A673 (cell line): ENCODE results near the gene TMEM176A. TPM values are rescaled to one million over a fixed set of nuclear protein-coding genes. Genes with fewer than 3 reads are reported as not detected.
"Not testable (repeated sequence)": the region's sequence is repeated elsewhere in the genome, so short reads cannot be mapped to it uniquely, and the experiment has no call there.

Experiments used
- BruUV-seq: library from RNA; stranded (reverse); fragments of 400-500 nt; replicated peaks from 2 replicates; lab custom pipeline; 2021; lab: Mats Ljungman, UMichigan
- CTCF ChIA-PET: fragments of 300-600 bp; sonication (Branson Sonifier 250); formaldehyde crosslinking; loops from one replicate; lab custom pipeline; 2022; ENCODE audit warnings: antibody characterized with exemption; lab: Charles Lee
- POLR2A ChIA-PET: fragments of 300-600 bp; sonication (Branson Sonifier 250); formaldehyde crosslinking; loops from one replicate; lab custom pipeline; 2022; ENCODE audit warnings: antibody characterized with exemption; ENCODE audit not compliant: low non-redundant PET; lab: Charles Lee
- DNase-seq: peaks from one replicate; pipeline ENCODE4 v3.0.0-alpha.2; 2015; ENCODE audit warnings: low spot score
- H3K27ac ChIP-seq: fragments of 200-600 bp; sonication (generic); 2 replicates; pipeline ENCODE4 v1.5.1; 2016; ENCODE audit warnings: mixed run types, low read depth, mild to moderate bottlenecking, mixed read lengths, antibody characterized with exemption, low read length; ENCODE audit not compliant: poor library complexity, severe bottlenecking
- H3K27me3 ChIP-seq: fragments of 200-600 bp; sonication (generic); replicated peaks from 2 replicates; pipeline ENCODE4 v1.6.1; 2017; ENCODE audit warnings: mixed run types, low read depth, mild to moderate bottlenecking, mixed read lengths, antibody characterized with exemption, low read length; ENCODE audit not compliant: insufficient read depth, poor library complexity
- H3K36me3 ChIP-seq: fragments of 200-600 bp; sonication (generic); 2 replicates; pipeline ENCODE4 v1.6.1; 2016; ENCODE audit warnings: mixed run types, mild to moderate bottlenecking, mixed read lengths, antibody characterized with exemption, low read length; ENCODE audit not compliant: insufficient read depth, poor library complexity, severe bottlenecking
- H3K4me1 ChIP-seq: fragments of 200-600 bp; sonication (generic); 2 replicates; pipeline ENCODE4 v1.6.1; 2017; ENCODE audit warnings: mixed run types, mild to moderate bottlenecking, mixed read lengths, antibody characterized with exemption, low read length; ENCODE audit not compliant: insufficient read depth, poor library complexity, severe bottlenecking
- H3K4me3 ChIP-seq: fragments of 200-600 bp; sonication (generic); 2 replicates; pipeline ENCODE4 v1.5.1; 2016; ENCODE audit warnings: low read depth, mixed run types, mild to moderate bottlenecking, mixed read lengths, low read length; ENCODE audit not compliant: poor library complexity, severe bottlenecking
- H3K9me3 ChIP-seq: fragments of 200-600 bp; sonication (generic); 2 replicates; pipeline ENCODE4 v1.6.1; 2016; ENCODE audit warnings: mixed run types, low read depth, mild to moderate bottlenecking, mixed read lengths, antibody characterized with exemption, low read length; ENCODE audit not compliant: poor library complexity, severe bottlenecking
- EZH2 ChIP-seq: fragments of 200-600 bp; sonication (generic); IDR thresholded peaks from 2 replicates; pipeline ENCODE4 v1.6.1; 2017; ENCODE audit warnings: borderline replicate concordance, low read depth, mild to moderate bottlenecking, mixed read lengths, antibody characterized with exemption, low read length; ENCODE audit not compliant: poor library complexity, severe bottlenecking
- intact Hi-C: fragments of 100-400 bp; cut with micrococcal nuclease; formaldehyde crosslinking; loops from one replicate; pipeline ENCODE4 v1.10.0; 2022; ENCODE audit not compliant: unreplicated experiment
- total RNA-seq: library from RNA; stranded (reverse); gene quantifications from 2 replicates; pipeline ENCODE4 v1.2.3, GENCODE V29; 2021
- TF ChIP-seq, protein P1 (sequence below): fragments of 300-800, 200-600 bp; sonication (generic); conservative IDR thresholded peaks from 2 replicates; pipeline ENCODE4 v1.5.1; 2017; ENCODE audit warnings: low read depth, mild to moderate bottlenecking, antibody characterized with exemption, low read length, moderate library complexity, mixed read lengths

Gene TMEM176A
- total RNA-seq, 1 experiment from 2014 or later: 2.9 TPM

DNA sequence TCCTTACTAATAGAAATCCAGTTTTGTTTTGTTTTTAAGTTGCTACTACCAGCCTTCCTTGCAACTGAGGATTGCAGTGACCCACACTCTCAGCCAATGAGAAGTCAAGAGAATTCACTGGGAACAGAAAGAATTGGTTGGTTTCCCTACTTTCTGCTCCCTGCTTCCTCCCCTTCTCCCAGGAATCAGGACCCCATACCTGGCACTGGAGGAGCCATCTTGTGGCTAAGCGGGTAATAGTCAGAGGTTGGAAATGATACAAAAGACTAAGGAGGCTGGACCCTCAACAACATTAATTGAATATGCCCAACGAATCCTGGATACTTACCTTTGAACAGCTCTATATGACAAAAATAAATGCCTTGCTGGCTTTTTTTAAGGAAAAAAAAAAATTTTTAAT is 6.3 kb downstream of the TMEM176A start:
- no peaks in the 10 kb centered on the region for H3K27me3 ChIP-seq
- no peak overlapping the region for H3K4me3 ChIP-seq
- ChIA-PET CTCF (no interaction called here), POLR2A (no interaction called here)
- H3K36me3 ChIP-seq: no peaks in the 10 kb centered on the region
- H3K4me1 ChIP-seq: peaks cover 13% of the 10 kb centered on the region
- TF ChIP-seq, protein P1, sequence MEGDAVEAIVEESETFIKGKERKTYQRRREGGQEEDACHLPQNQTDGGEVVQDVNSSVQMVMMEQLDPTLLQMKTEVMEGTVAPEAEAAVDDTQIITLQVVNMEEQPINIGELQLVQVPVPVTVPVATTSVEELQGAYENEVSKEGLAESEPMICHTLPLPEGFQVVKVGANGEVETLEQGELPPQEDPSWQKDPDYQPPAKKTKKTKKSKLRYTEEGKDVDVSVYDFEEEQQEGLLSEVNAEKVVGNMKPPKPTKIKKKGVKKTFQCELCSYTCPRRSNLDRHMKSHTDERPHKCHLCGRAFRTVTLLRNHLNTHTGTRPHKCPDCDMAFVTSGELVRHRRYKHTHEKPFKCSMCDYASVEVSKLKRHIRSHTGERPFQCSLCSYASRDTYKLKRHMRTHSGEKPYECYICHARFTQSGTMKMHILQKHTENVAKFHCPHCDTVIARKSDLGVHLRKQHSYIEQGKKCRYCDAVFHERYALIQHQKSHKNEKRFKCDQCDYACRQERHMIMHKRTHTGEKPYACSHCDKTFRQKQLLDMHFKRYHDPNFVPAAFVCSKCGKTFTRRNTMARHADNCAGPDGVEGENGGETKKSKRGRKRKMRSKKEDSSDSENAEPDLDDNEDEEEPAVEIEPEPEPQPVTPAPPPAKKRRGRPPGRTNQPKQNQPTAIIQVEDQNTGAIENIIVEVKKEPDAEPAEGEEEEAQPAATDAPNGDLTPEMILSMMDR: peak; percentile 36; the same call in 1 of the 2 replicates
- TF ChIP-seq EZH2: no peak
- no peak for DNase-seq
- H3K27ac ChIP-seq: no peak overlapping the region
- intact Hi-C loops: loop anchor here (2.0 kb wide), 1 partner anchor 28 kb away; no protein-coding TSS in a partner anchor
- no TSS peak for BruUV-seq
- H3K9me3 ChIP-seq: peaks cover 12% of the 10 kb centered on the region

DNA sequence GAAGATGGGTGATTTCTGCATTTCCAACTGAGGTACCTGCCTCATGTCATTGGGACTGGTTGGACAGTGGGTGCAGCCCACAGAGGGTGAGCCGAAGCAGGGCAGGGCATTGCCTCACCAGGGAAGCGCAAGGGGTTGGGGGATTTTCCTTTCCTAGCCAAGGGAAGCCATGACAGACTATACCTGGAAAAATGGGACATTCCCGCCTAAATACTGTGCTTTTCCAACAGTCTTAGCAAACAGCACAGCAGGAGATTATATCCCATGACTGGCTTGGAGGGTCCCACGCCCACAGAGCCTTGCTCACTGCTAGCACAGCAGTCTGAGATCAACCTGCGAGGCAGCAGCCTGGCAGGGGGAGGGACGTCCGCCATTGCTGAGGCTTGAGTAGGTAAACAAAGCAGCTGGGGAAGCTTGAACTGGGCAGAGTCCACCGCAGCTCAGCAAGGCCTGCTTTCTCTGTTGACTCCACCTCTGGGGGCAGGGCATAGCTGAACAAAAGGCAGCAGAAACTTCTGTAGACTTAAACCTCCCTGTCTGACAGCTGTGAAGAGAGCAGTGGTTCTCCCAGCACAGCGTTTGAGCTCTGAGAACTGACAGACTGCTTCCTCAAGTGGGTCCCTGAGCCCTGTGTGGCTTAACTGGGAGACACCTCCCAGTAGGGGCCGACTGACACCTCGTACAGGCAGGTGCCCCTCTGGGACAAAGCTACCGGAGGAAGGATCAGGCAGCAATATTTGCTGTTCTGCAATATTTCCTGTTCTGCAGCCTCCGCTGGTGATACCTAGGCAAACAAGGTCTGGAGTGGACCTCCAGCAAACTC is 7.3 kb downstream of the TMEM176A start:
- intact Hi-C loops: loop anchor here (2.0 kb wide), 1 partner anchor 29 kb away; no protein-coding TSS in a partner anchor
- POLR2A ChIA-PET, CTCF ChIA-PET, H3K36me3 ChIP-seq, DNase-seq, BruUV-seq, H3K4me3 ChIP-seq, H3K27me3 ChIP-seq, H3K27ac ChIP-seq: not testable (repeated sequence)
- peaks cover 11% of the 10 kb centered on the region for H3K4me1 ChIP-seq
- peaks cover 12% of the 10 kb centered on the region for H3K9me3 ChIP-seq

DNA sequence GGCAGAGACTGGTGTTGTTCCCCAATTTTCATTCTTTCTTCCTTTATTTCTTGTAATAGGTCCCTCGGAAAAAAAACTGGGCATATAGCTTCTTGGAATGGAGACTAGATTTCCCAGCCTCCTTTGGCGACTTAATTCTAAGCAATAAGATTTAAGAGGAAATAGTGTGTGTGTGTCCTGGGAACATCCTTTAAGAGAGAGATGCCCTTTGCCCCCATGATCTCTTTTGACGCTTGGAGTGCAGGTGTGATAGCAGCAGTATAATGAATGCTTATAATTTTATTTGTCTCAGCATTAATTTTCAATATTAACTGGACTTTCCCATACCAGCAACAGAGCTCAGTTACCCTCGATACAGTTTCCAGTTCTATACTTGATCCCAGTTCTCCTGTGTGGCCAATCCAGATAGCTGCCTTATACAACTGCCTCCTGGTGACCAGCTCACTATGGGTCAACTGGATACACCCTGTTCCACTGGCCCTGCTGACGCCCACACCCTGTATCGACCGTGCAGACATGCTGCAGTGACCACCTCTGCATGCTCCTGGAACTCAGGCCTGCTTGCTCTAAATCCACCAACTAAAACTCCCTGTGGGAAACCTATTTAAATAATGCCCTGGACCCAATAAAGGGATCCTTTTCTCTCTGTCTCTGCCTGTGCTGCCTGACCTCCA is 13.9 kb downstream of the TMEM176A start:
- POLR2A ChIA-PET: no interaction called here
- Histone ChIP-seq H3K4me3 (no peak overlapping the region), H3K27ac (no peak overlapping the region), H3K9me3 (peaks cover 8% of the 10 kb centered on the region), H3K36me3 (no peaks in the 10 kb centered on the region), H3K27me3 (no peaks in the 10 kb centered on the region), H3K4me1 (no peaks in the 10 kb centered on the region)
- intact Hi-C loops: no loop called here
- no peak for DNase-seq
- CTCF ChIA-PET: no interaction called here
- no peak for TF ChIP-seq EZH2
- TF ChIP-seq, protein P1: no peak
- BruUV-seq: no TSS peak
